Bronchial epithelial cell (primary cell): ENCODE results near the gene SLC25A28. TPM values are rescaled to one million over a fixed set of nuclear protein-coding genes. Genes with fewer than 3 reads are reported as not detected.
"Not testable (repeated sequence)": the region's sequence is repeated elsewhere in the genome, so short reads cannot be mapped to it uniquely, and the experiment has no call there.

Experiments used
- DNase-seq: peaks from one replicate; pipeline ENCODE4 v3.0.0-alpha.2; 2010; ENCODE audit warnings: low read depth
- FAIRE-seq: peaks from 2 replicates; lab custom pipeline; 2011; peaks lifted over from hg19 to GRCh38; lab: Jason Lieb, UNC
- H3K27me3 ChIP-seq: 2 replicates; pipeline ENCODE4 v1.5.1; 2011; ENCODE audit warnings: low read length; ENCODE audit not compliant: control insufficient read depth, insufficient read depth
- H3K36me3 ChIP-seq: 2 replicates; pipeline ENCODE4 v1.5.1; 2011; ENCODE audit warnings: low read length; ENCODE audit not compliant: control insufficient read depth, insufficient read depth
- H3K4me3 ChIP-seq: 2 replicates; pipeline ENCODE4 v1.5.1; 2011; ENCODE audit warnings: mild to moderate bottlenecking, low read depth, low read length, control low read depth
- total RNA-seq: library from RNA; depleted of rRNA; stranded (reverse); fragments of >200 nt; gene quantifications from 2 replicates; pipeline ENCODE4 v1.2.1, GENCODE V29; 2014
- TF ChIP-seq, protein P1 (sequence below): IDR thresholded peaks from 2 replicates; pipeline ENCODE4 v1.5.1; 2011; ENCODE audit warnings: mild to moderate bottlenecking, moderate library complexity, low read length, control low read depth, inconsistent platforms; ENCODE audit not compliant: insufficient read depth, severe bottlenecking

SLC25A28 gene
- total RNA-seq, 1 donor from 2014 or later, result 17.4 TPM

- FAIRE-seq, result no peak
- no peaks in the 10 kb centered on the region for H3K27me3 ChIP-seq
- no peak for DNase-seq
- H3K36me3 ChIP-seq, result no peaks in the 10 kb centered on the region
- H3K4me3 ChIP-seq, result no peak overlapping the region
- TF ChIP-seq, protein P1, sequence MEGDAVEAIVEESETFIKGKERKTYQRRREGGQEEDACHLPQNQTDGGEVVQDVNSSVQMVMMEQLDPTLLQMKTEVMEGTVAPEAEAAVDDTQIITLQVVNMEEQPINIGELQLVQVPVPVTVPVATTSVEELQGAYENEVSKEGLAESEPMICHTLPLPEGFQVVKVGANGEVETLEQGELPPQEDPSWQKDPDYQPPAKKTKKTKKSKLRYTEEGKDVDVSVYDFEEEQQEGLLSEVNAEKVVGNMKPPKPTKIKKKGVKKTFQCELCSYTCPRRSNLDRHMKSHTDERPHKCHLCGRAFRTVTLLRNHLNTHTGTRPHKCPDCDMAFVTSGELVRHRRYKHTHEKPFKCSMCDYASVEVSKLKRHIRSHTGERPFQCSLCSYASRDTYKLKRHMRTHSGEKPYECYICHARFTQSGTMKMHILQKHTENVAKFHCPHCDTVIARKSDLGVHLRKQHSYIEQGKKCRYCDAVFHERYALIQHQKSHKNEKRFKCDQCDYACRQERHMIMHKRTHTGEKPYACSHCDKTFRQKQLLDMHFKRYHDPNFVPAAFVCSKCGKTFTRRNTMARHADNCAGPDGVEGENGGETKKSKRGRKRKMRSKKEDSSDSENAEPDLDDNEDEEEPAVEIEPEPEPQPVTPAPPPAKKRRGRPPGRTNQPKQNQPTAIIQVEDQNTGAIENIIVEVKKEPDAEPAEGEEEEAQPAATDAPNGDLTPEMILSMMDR, result no peak
These were observed 22.2 kb downstream of the SLC25A28 start for GRCh38 chr10:99598011-99598410.

DNA sequence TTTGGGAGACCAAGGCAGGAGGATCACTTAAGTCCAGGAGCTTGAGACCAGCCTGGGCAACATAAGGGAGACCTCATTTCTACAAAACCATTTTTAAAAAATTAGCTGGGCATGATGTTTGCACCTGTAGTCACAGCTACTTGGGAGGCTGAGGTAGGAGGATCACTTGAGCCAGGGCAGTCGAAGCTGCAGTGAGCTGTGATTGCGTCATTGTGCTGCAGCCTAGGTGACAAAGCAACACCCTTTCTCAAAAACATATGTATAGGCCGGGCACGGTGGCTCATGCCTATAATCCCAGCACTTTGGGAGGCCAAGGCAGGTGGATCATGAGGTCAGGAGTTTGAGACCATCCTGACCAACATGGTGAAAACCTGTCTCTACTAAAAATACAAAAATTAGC is 23.5 kb downstream of the SLC25A28 start:
- DNase-seq, H3K4me3 ChIP-seq, FAIRE-seq, H3K27me3 ChIP-seq, H3K36me3 ChIP-seq: not testable (repeated sequence)

GRCh38 chr10:99595770-99596465 is 24.3 kb downstream of the SLC25A28 start:
- H3K27me3 ChIP-seq, result no peaks in the 10 kb centered on the region
- DNase-seq (no peak), FAIRE-seq (no peak)
- H3K36me3 ChIP-seq, result no peaks in the 10 kb centered on the region
- TF ChIP-seq, protein P1, result no peak
- H3K4me3 ChIP-seq, result no peak overlapping the region

DNA sequence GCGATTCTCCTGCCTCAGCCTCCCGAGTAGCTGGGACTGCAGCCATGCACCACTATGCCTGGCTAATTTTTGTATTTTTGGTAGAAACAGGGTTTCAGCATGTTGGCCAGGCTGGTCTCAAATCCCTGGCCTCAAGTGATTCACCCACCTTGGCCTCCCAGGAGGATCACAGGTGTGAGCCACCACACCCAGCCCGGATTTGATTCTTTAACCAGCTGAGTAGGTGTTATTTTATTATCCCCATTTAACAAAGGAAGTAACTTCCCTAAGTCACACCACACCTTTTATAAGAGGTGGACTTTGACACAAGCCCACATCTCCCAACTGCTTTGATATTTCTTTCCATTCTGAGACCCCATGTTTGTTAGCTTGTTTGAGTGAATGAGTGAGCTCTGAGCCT is 25.0 kb downstream of the SLC25A28 start:
- Histone ChIP-seq H3K36me3 (no peaks in the 10 kb centered on the region), H3K4me3 (no peak overlapping the region), H3K27me3 (no peaks in the 10 kb centered on the region)
- FAIRE-seq, result no peak
- TF ChIP-seq, protein P1, result no peak
- DNase-seq, result no peak

- Histone ChIP-seq H3K4me3 (no peak overlapping the region), H3K27me3 (no peaks in the 10 kb centered on the region), H3K36me3 (no peaks in the 10 kb centered on the region)
- DNase-seq, result no peak
- FAIRE-seq, result no peak
- TF ChIP-seq, protein P1, result no peak
These were observed 26.9 kb downstream of the SLC25A28 start for GRCh38 chr10:99593312-99593711.

- Histone ChIP-seq H3K36me3 (no peaks in the 10 kb centered on the region), H3K27me3 (peaks cover under 1% of the 10 kb centered on the region), H3K4me3 (no peak overlapping the region)
- TF ChIP-seq, protein P1, result no peak
- no peak for DNase-seq
- peak; percentile 13 for FAIRE-seq
These were observed 29.4 kb downstream of the SLC25A28 start for GRCh38 chr10:99590799-99591198.
